Suprapubic skin (tissue), 2 donors: Measurements from ENCODE around the gene ATRX.

Experiments used
- EP300 ChIP-seq: sonication (generic); formaldehyde crosslinking; IDR thresholded peaks from one replicate; pipeline ENCODE4 v1.6.1; 2017; ENCODE audit warnings: antibody characterized with exemption
- POLR2A ChIP-seq, 2 donors: fragments of 450-650 bp; IDR thresholded peaks; one replicate each; pipeline ENCODE4 v1.6.1; 2017; ENCODE audit warnings: antibody characterized with exemption in 2 of 2, mild to moderate bottlenecking in 2 of 2, moderate library complexity in 2 of 2

GRCh38 chrX:77514177-77514576 lies 271.8 kb downstream of the ATRX start:
- TF ChIP-seq POLR2A (IDR thresholded peaks at IDR 0.05) (no peak), EP300 (no peak)
